Measurements from ENCODE around the gene CRPPA.

The CRPPA gene

GRCh38 chr7:16422917-16423316 is 1.6 kb upstream of the CRPPA start:
- no peak for DNase-seq

DNA sequence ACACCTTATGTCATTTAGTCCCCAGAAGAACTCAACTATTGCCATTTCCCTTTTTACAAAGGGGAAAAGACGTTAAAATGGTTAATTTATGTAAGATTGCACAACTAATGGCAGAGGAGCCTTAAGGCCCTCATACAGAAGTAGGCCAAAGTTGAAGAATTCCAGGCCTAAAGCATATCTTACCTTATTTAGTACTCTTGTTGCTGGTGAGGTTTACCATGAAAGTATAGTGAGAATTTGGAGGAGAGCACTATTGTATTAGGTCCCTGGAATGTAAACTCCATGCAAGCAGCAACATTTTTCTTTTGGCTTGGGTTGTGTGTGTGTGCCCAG is 731 bp upstream of the CRPPA start:
- DNase-seq: no peak

GRCh38 chr7:16420649-16421332 is 547 bp downstream of the CRPPA start:
- DNase-seq: peak; percentile 25

- DNase-seq: no peak
These were observed 1.0 kb downstream of the CRPPA start for GRCh38 chr7:16420329-16420648.

DNA sequence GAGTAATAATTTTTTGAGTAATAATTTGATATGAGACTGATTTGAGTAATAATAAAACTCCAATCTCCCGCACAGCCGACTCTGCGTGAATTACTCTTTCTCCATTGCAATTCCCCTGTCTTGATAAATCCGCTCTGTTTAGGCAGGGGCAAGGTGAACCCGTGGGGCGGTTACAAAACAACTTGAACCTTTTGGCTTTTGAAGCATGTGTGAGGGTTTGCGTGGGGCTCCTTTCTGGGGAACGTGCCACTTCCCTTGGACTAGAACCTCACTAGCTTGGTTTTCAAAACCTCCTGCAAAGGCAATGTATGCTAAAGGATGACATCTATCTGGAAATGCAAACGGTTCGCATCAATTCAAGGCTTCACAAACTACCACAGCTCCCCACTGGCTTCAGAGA is 1.5 kb downstream of the CRPPA start:
- no peak for DNase-seq

- DNase-seq: no peak
These were observed 2.2 kb downstream of the CRPPA start for GRCh38 chr7:16419126-16419525.

DNA sequence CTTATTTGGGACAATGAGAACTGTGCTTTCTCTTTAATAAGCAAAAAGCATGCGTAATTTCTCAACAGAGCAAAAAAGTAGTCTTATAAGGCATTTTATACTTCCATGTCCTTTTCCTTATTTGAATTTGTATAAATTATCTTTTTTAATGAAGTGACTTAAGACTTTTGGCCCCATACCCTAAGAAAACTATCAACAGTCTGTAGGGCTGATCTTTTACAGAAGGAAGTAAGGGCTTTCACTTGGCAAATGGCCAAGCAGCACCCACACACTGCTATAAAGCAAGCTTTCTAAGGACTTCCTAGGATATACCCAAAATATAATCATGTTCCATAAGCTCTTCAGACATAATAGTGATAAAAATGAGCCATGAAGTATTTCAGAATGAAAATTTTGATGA is 3.4 kb downstream of the CRPPA start:
- no peak for DNase-seq

GRCh38 chr7:16416289-16417282 is 4.8 kb downstream of the CRPPA start:
- no peak for DNase-seq

- DNase-seq: no peak
These were observed 8.8 kb downstream of the CRPPA start for GRCh38 chr7:16412274-16413254.

DNA sequence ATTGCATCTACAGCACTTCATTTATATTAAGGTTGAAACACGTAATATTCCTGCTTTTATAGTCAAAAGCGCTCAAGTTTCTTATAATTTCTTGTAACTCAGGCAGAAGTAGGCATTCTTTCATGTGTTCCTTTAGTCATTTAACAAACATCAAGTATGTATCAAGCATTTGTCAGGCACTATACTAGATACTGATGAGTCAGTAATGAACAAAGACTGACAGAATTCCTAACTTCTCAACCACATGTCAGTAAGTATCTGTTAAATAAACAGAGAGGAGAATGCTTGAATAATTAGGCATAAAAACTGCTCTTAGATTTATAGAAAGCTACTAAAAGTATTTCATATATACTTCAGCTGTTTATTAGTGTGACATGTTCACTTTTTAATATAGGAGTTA is 9.9 kb downstream of the CRPPA start:
- no peak for DNase-seq

- DNase-seq: no peak
These were observed 11.6 kb downstream of the CRPPA start for GRCh38 chr7:16409777-16410176.

- no peak for DNase-seq
These were observed 16.7 kb downstream of the CRPPA start for GRCh38 chr7:16404636-16405035.

- no peak for DNase-seq
These were observed 17.9 kb downstream of the CRPPA start for GRCh38 chr7:16403475-16403874.

DNA sequence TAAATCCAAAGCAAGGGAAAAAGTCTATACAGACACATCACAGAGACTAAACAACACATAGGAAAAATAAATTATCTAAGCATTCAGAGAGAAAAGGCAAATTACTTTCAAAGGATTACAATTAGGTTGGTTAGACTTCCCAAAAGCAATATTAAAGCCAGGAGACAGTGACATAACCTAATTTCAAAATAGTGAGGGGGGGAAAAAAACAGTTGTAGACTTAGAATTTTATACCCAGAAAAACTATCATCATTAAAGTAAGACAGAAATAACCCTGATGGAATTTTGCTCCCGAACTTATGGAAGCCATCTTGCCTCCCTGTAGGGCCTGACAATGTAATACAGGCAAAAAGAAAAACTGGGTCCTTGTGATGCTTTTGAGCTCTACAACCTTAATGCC is 18.4 kb downstream of the CRPPA start:
- DNase-seq: no peak

DNA sequence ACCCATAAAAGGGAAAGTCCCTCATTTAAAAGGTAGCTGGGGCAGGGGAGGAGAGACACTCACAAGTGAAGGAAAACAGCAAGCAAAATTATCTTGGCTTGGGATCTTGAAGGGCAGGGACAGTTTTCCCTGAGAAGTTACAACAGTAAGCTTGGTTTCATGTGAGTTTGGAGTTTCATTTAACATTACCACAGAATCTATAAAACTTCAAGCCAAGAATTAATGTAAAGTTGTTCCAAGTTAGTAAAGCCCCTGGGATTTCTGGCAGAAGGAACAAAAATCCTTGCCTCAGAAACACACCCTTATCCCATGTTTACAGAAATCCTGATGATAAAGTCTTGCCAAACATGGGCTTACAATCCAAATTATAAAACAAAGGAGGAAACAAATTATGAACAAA is 19.2 kb downstream of the CRPPA start:
- no peak for DNase-seq

DNA sequence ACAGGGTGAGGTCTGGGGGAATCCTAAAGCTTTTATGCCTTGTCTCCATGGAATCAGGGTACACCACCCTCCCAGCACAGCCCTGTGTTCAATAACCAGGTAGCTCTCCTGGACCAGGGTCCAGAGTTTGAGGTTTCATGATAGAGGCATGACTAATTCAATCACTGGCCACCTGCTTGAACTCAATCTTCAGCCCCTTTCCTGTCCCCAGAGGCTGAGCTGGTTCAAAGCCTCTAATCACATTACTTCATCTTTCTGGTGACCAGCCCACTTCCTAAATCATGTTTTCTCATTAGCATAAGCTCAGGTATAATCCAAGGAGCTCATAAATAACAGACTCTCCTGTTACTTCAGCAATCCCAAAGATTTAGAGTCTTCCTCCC is 20.5 kb downstream of the CRPPA start:
- DNase-seq: no peak

GRCh38 chr7:16399916-16400892 is 21.1 kb downstream of the CRPPA start:
- no peak for DNase-seq

DNA sequence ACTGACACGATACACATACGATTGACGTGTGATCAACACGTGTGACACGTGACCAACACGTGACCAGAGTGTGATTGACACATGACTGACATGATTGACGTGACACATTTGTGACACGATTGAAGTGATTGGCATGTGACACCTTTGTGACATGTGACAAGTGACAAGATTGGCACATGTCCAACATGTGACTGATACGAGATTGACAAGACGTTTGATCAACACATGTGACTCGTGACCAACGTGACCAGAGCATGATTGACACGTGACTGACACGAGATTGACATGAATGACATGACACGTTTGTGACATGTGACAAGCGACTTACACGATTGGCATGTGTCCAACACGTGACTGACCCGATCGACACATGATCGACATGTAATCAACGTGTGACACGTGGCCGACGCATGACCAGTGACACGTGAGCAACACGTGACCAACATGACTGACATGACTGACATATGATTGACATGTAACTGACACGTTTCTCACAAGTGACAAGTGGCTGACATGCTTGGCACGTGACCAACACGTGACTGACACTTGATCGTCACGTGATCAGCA is 22.0 kb downstream of the CRPPA start:
- DNase-seq: no peak

DNA sequence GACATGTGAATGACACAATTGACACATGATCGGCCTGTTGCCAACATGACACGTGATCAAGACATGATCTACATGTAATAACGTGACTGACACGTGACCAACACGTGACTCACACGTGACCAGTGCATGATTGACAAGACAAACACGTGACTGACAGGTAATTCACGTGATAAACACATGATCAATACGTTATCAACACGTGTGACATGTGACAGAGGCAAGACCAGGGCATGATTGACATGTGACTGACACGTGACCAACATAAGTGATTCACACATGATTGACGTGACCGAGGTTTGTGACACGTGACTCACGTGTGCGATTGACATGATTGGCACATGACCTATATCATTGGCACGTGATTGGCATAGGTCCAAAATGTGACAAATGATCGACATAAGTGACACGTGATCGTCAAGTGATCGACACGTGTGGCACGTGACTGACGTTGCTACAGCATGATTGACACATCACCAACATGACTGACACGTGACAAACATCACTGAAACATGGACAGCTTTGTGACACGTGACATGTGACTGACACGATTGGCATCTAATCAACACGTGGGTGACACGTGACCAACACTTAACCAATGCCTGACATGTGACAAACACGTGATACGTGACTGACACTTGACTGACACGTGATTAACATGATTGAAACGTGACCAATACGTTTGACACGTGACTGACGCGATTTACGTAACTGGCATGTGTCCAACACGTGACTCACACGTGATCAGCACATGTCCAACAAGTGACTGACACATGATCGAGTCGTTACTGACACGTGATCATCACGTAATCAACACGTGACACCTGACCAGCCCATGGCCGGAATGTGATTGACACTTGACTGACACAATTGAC is 23.0 kb downstream of the CRPPA start:
- DNase-seq: no peak

DNA sequence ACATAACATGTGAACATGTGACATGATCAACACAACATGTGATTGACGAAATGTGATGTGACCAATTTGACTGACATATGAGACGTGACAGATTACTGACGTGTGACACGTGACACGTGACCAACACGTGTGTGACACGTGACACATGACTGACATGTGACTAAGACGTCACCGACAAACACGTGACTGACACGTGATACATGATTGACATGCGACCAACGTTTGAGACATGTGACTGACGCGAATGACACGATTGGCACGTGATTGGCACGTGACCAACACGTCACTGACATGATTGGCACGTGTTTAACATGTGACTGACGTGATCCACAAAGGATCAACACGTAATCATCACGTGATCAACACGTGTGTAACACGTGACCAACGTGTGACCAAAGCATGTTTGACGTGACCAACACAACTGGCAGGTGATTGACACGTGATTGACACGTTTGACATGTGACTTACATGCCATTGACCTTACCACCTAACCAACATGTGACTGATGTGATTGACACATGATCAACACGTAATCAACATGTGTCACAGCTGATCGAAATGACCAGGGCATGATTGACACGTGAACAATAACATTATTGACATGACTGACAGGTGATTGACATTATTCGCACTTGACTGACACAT is 23.7 kb downstream of the CRPPA start:
- DNase-seq: no peak

Measured in 8988T (cell line).